Lower leg skin (tissue), 3 donors: ENCODE results near the gene MARS1.

Experiments used
- POLR2A ChIP-seq, 2 donors: fragments of 450-650 bp; IDR thresholded peaks; one replicate each; pipeline ENCODE4 v1.6.1; 2016 to 2017; ENCODE audit warnings: antibody characterized with exemption in 2 of 2, mild to moderate bottlenecking in 1 of 2, moderate library complexity in 1 of 2
- TF ChIP-seq, protein P1 (sequence below), 3 donors: fragments of 450-650 bp; IDR thresholded peaks; one replicate each; pipeline ENCODE4 v1.5.1; 2016; ENCODE audit warnings: antibody characterized with exemption in 3 of 3, mild to moderate bottlenecking in 3 of 3, moderate library complexity in 2 of 3

DNA sequence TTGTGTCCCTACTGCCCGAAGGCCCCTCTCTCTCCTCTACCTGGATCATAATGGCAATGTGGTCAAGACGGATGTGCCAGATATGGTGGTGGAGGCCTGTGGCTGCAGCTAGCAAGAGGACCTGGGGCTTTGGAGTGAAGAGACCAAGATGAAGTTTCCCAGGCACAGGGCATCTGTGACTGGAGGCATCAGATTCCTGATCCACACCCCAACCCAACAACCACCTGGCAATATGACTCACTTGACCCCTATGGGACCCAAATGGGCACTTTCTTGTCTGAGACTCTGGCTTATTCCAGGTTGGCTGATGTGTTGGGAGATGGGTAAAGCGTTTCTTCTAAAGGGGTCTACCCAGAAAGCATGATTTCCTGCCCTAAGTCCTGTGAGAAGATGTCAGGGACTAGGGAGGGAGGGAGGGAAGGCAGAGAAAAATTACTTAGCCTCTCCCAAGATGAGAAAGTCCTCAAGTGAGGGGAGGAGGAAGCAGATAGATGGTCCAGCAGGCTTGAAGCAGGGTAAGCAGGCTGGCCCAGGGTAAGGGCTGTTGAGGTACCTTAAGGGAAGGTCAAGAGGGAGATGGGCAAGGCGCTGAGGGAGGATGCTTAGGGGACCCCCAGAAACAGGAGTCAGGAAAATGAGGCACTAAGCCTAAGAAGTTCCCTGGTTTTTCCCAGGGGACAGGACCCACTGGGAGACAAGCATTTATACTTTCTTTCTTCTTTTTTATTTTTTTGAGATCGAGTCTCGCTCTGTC is 31.0 kb upstream of the MARS1 start:
- TF ChIP-seq, protein P1, sequence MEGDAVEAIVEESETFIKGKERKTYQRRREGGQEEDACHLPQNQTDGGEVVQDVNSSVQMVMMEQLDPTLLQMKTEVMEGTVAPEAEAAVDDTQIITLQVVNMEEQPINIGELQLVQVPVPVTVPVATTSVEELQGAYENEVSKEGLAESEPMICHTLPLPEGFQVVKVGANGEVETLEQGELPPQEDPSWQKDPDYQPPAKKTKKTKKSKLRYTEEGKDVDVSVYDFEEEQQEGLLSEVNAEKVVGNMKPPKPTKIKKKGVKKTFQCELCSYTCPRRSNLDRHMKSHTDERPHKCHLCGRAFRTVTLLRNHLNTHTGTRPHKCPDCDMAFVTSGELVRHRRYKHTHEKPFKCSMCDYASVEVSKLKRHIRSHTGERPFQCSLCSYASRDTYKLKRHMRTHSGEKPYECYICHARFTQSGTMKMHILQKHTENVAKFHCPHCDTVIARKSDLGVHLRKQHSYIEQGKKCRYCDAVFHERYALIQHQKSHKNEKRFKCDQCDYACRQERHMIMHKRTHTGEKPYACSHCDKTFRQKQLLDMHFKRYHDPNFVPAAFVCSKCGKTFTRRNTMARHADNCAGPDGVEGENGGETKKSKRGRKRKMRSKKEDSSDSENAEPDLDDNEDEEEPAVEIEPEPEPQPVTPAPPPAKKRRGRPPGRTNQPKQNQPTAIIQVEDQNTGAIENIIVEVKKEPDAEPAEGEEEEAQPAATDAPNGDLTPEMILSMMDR (IDR thresholded peaks at IDR 0.05), result no peak
- no peak for TF ChIP-seq POLR2A (IDR thresholded peaks at IDR 0.05)
